Activated CD4-positive, alpha-beta T cell treated with anti-CD3 and anti-CD28 coated beads for 48 hours (primary cell): ENCODE measurements around the gene TPK1.
A peak's percentile ranks its signal among the peaks of the same experiment; 100 is the strongest.

Experiments
- DNase-seq: peaks from one replicate; pipeline ENCODE4 v3.0.0-alpha.2; 2020

The TPK1 gene

GRCh38 chr7:144775749-144776148 lies 60.1 kb downstream of the TPK1 start:
- DNase-seq: no peak

GRCh38 chr7:144771927-144772326 lies 63.9 kb downstream of the TPK1 start:
- DNase-seq: no peak

DNA sequence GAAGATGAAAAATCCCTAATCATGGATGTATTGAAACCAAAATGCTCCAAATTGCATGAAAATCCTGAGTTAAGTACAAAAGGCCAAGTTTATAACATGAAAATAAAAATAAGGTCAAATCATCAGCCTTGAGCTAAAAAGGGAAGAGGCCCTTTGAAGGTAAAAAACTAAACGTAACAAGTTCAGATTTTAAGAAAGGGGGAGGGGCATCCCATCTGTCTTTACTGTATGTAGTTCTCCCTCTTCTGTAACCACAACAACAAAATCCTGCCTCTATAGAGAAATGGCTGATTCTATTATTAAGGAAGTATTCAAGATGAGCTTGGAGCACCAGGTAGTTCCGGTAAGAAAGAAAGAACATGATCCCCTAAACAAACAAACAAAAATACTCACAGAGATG lies 64.7 kb downstream of the TPK1 start:
- no peak for DNase-seq

DNA sequence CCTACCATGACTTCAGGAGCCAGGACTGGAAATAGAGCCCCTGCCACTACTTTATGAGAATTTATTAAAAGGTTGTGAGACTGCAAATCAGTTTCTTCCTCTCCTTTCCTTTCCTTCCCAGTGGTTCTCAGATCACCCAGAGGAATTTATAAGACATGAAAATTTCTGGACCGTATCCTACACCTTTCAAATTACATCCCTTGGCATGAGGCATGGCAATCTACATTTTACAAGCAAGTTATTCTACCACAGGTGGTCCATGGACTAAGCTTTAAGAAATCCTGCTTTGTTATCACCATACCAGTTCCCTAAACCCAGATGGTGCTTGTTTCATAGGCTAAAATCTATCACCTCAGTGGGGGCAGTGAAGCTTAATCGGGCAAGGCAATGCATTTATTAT lies 66.5 kb downstream of the TPK1 start:
- DNase-seq: no peak

GRCh38 chr7:144768633-144769032 lies 67.2 kb downstream of the TPK1 start:
- no peak for DNase-seq

GRCh38 chr7:144763291-144763690 lies 72.6 kb downstream of the TPK1 start:
- no peak for DNase-seq

- no peak for DNase-seq
Observed at GRCh38 chr7:144762853-144763252, 73.0 kb downstream of the TPK1 start.

GRCh38 chr7:144761493-144761892 lies 74.4 kb downstream of the TPK1 start:
- DNase-seq: no peak

DNA sequence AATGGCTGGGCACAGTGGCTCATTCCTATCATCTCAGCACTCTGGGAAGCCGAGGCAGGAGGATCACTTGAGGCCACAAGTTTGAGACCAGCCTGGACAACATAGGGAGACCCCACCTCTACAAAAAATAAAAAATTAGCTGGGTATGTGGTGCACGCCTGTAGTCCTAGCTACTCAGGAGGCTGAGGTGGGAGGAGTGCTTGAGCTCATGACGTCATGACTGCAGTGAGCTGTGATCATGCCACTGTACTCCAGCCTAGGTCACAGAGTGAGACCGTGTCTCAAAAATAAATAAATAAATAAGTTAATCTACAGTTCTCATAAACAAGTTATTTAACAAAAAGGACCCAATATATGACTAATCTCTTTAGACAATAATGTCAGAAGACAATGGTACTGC lies 76.2 kb downstream of the TPK1 start:
- DNase-seq: no peak

DNA sequence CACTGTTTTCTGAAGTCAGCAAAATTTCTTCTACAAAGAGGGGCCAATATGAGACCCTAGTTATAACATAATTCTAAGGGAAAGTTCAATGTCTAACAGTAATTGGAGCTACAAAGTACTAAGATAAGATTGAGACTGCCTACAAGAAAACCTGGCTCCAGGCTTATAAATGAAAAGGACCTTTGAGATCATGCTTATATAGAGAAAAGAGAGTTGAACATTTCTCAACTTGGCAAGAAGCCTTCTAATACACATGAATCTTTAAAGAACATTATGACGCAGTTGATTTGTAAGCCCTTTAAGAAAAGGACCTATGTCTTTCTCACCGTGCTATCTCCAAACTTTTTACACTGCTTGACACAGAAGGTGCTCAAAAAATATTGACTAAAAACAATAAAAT lies 87.9 kb downstream of the TPK1 start:
- DNase-seq: no peak

DNA sequence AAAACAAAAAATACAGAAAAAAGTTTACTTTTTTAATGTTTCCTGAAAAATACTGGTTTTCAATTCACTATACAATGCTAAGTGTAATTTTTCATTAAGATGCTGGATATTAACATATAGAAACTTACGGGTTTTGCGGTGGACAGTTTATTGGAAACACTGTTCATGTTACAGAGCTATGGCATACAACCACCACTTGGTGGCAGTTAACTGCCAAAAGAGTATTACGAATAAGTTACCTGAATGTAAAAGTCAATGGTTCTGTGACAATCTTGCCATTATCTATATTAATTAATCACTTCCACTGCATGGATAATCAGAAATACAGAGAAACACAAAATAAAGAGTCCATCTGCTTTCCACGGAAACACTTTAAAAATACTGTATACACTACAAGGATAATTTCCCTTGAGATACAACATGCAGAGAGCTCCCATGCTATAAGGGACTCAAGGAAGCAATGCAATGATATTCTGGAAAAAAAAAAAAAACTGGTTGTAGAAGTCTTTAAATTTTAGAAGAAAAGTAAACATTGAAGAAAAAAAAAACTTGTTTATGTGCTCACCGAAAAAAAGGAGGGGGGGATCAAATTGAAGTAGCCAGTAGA lies 97.0 kb downstream of the TPK1 start:
- peak; percentile 7 for DNase-seq

GRCh38 chr7:144738146-144738545 lies 97.7 kb downstream of the TPK1 start:
- DNase-seq: no peak

- DNase-seq: no peak
Observed at GRCh38 chr7:144736880-144737493, 98.9 kb downstream of the TPK1 start.

GRCh38 chr7:144735505-144736276 lies 100.2 kb downstream of the TPK1 start:
- no peak for DNase-seq

DNA sequence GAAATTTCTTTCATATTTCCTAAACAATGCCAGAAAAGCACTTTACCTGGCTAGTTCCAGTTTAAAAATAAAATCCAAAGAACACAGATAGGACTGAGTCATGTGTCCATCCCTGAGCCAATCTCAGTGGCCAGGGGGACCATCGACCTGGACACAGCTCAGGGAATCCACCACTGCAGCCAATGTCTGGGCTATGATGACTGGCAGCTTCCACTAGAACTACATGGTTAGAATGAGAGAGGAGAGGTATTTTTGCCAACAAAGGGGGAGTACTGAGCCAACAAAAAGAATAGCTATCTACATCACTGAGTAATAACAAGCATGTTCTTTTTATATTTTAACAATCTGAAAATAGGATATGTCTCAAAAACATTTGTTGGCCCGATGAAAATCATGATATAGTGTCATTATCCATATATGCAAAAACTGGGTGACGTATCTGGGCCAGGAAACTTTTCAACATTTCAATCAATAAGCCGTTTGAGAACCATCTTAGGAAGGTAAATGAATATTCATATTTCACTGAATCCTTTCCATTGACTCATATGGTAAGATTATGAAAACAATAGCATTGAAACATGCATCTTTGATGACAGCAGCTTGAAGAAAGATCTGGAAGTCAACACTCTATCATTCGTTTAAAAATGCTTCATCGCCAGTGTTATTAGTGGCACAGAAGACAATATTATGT lies 104.0 kb downstream of the TPK1 start:
- DNase-seq: no peak

GRCh38 chr7:144730224-144730623 lies 105.6 kb downstream of the TPK1 start:
- no peak for DNase-seq

GRCh38 chr7:144729226-144729625 lies 106.6 kb downstream of the TPK1 start:
- no peak for DNase-seq

GRCh38 chr7:144728551-144728950 lies 107.3 kb downstream of the TPK1 start:
- no peak for DNase-seq

- peak; percentile 6 for DNase-seq
Observed at GRCh38 chr7:144726840-144727239, 109.0 kb downstream of the TPK1 start.

GRCh38 chr7:144725070-144725469 lies 110.8 kb downstream of the TPK1 start:
- DNase-seq: no peak

DNA sequence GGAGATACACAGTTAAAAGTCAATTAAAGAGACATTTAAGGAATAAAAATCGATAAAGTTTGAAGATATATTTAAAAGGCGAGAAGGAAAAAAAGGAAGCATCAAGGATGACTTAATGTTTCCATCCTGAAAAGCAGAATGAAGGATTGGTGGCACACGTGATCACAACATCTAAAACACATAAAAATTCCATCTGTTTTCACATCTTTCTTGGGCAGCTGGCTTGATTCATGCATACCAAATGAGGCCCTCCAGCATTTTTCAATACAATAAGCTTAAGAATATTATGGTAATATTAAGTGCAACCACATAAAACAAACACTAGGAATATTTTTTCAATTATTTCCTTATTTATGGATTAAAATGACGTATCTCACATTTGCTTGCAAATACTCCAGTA lies 112.6 kb downstream of the TPK1 start:
- no peak for DNase-seq

- no peak for DNase-seq
Observed at GRCh38 chr7:144720710-144721109, 115.1 kb downstream of the TPK1 start.

- DNase-seq: no peak
Observed at GRCh38 chr7:144720149-144720548, 115.7 kb downstream of the TPK1 start.

DNA sequence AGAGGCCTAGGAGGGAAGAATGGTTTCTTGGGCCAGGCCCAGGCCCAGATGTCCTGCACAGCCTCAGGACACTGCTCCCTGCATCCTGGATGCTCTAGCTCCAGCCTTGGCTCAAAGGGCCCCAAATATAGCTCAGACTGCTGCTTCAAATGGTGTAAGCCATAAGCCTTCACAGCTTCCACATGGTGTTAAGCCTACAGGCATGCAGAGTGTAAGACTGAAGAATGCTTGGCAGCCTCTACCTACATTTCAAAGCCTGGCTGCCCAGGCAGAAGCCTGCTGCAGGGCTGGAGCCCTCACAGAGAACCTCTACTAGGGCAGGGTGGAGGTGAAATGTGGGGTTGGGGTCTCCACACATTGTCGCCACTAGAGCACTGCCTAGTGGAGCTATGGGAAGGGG lies 118.1 kb downstream of the TPK1 start:
- DNase-seq: no peak
